Peyer's patch (tissue), 4 donors: ENCODE data around the gene COG5. TPM values are rescaled to one million over a fixed set of nuclear protein-coding genes. Genes with fewer than 3 reads are reported as not detected.

ENCODE experiments used
- DNase-seq, 3 donors: peaks; one replicate each; pipeline ENCODE4 v3.0.0-alpha.2; 2017 to 2019
- H3K27ac ChIP-seq, 4 donors: fragments of 200-600 bp; sonication (generic); one replicate each; pipeline ENCODE4 v1.5.1; 2016 to 2019
- H3K27me3 ChIP-seq, 2 donors: fragments of 200-600 bp; sonication (generic); one replicate each; pipeline ENCODE4 v1.5.1; 2019
- H3K36me3 ChIP-seq, 3 donors: fragments of 200-600 bp; sonication (generic); one replicate each; pipeline ENCODE4 v1.5.1; 2016 to 2019
- H3K4me1 ChIP-seq, 4 donors: fragments of 200-600 bp; sonication (generic); one replicate each; pipeline ENCODE4 v1.5.1; 2016 to 2019
- H3K4me3 ChIP-seq, 4 donors: fragments of 200-600 bp; sonication (generic); 1 replicate in 3 of 4; 2 replicates in 1 of 4; pipeline ENCODE4 v1.5.1; 2016 to 2019; ENCODE audit warnings: mild to moderate bottlenecking in 1 of 4
- H3K9me3 ChIP-seq, 4 donors: fragments of 200-600 bp; sonication (generic); one replicate each; pipeline ENCODE4 v1.5.1; 2016 to 2019; ENCODE audit warnings: mild to moderate bottlenecking in 1 of 4
- POLR2A ChIP-seq, 2 donors: fragments of 450-650 bp; IDR thresholded peaks; one replicate each; pipeline ENCODE4 v1.5.1; 2017; ENCODE audit warnings: antibody characterized with exemption in 2 of 2, mild to moderate bottlenecking in 2 of 2, moderate library complexity in 2 of 2
- total RNA-seq, 4 donors: library from RNA; depleted of rRNA; stranded (reverse); fragments of >200 nt; gene quantifications; one replicate each; pipeline ENCODE4 v1.1.0, GENCODE V29; 2016
- TF ChIP-seq, protein P1 (sequence below), 6 experiments: fragments of 450-650 bp in 4 of 6; fragments of 200-600 bp in 2 of 6; sonication (generic) in 1 of 6; IDR thresholded peaks; one replicate each; pipeline ENCODE4 v1.5.1; 2017 to 2019; ENCODE audit warnings: antibody characterized with exemption in 6 of 6, mild to moderate bottlenecking in 3 of 6, moderate library complexity in 1 of 6

Gene COG5
- total RNA-seq, 4 donors from 2014 or later = 31.1 to 175 (median 68.0) TPM

GRCh38 chr7:107414198-107414597 is 149.5 kb downstream of the COG5 start:
- no peak for DNase-seq
- TF ChIP-seq, protein P1, sequence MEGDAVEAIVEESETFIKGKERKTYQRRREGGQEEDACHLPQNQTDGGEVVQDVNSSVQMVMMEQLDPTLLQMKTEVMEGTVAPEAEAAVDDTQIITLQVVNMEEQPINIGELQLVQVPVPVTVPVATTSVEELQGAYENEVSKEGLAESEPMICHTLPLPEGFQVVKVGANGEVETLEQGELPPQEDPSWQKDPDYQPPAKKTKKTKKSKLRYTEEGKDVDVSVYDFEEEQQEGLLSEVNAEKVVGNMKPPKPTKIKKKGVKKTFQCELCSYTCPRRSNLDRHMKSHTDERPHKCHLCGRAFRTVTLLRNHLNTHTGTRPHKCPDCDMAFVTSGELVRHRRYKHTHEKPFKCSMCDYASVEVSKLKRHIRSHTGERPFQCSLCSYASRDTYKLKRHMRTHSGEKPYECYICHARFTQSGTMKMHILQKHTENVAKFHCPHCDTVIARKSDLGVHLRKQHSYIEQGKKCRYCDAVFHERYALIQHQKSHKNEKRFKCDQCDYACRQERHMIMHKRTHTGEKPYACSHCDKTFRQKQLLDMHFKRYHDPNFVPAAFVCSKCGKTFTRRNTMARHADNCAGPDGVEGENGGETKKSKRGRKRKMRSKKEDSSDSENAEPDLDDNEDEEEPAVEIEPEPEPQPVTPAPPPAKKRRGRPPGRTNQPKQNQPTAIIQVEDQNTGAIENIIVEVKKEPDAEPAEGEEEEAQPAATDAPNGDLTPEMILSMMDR (IDR thresholded peaks at IDR 0.05) = no peak
- no peak for TF ChIP-seq POLR2A (IDR thresholded peaks at IDR 0.05)
- Histone ChIP-seq H3K27ac (no peak overlapping the region), H3K4me3 (no peak overlapping the region), H3K9me3 (no peaks in the 10 kb centered on the region), H3K27me3 (no peaks in the 10 kb centered on the region), H3K36me3 (peaks cover 0 to 10% (median 0%) of the 10 kb centered on the region in 3 donors), H3K4me1 (no peaks in the 10 kb centered on the region)

- H3K9me3 ChIP-seq = no peaks in the 10 kb centered on the region
- H3K4me1 ChIP-seq = no peaks in the 10 kb centered on the region
- H3K4me3 ChIP-seq = no peak overlapping the region
- no peak for DNase-seq
- H3K27me3 ChIP-seq = no peaks in the 10 kb centered on the region
- no peak overlapping the region for H3K27ac ChIP-seq
- H3K36me3 ChIP-seq = peaks cover 0 to 13% (median 0%) of the 10 kb centered on the region in 3 donors
- TF ChIP-seq, protein P1 (IDR thresholded peaks at IDR 0.05) = no peak
- no peak for TF ChIP-seq POLR2A (IDR thresholded peaks at IDR 0.05)
Measured at GRCh38 chr7:107408349-107408748, 155.4 kb downstream of the COG5 start.

DNA sequence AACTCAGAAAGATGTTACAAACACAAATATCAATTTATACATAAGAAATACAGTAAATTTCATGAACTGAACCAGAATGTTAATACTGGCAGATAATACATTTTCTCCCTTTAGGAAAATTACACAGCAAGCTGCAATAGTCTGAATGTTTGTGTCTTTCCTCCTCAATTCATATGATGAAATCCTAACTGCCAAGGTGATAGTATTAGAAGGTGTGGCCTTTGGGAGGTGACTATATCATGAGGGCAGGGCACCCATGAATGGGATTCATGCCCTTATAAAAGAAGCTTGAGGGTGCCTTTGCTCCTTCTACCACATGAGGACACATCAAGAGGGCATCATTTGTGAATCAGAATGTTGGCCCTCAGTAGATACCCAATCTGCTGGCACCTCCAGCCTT is 158.2 kb downstream of the COG5 start:
- Histone ChIP-seq H3K4me3 (no peak overlapping the region), H3K27ac (no peak overlapping the region), H3K9me3 (no peaks in the 10 kb centered on the region), H3K4me1 (no peaks in the 10 kb centered on the region), H3K27me3 (no peaks in the 10 kb centered on the region), H3K36me3 (peaks cover 0 to 11% (median 0%) of the 10 kb centered on the region in 3 donors)
- TF ChIP-seq POLR2A (IDR thresholded peaks at IDR 0.05) = no peak
- TF ChIP-seq, protein P1 (IDR thresholded peaks at IDR 0.05) = no peak
- DNase-seq = no peak

- H3K4me1 ChIP-seq = no peaks in the 10 kb centered on the region
- no peaks in the 10 kb centered on the region for H3K9me3 ChIP-seq
- no peak for DNase-seq
- no peaks in the 10 kb centered on the region for H3K27me3 ChIP-seq
- H3K4me3 ChIP-seq = no peak overlapping the region
- TF ChIP-seq POLR2A (IDR thresholded peaks at IDR 0.05) = no peak
- TF ChIP-seq, protein P1 (IDR thresholded peaks at IDR 0.05) = no peak
- H3K36me3 ChIP-seq = peaks cover 0 to 5% (median 0%) of the 10 kb centered on the region in 3 donors
- no peak overlapping the region for H3K27ac ChIP-seq
Measured at GRCh38 chr7:107404740-107405537, 158.8 kb downstream of the COG5 start.

GRCh38 chr7:107398161-107398560 is 165.6 kb downstream of the COG5 start:
- Histone ChIP-seq H3K27ac (no peak overlapping the region), H3K4me3 (no peak overlapping the region), H3K9me3 (no peaks in the 10 kb centered on the region), H3K27me3 (no peaks in the 10 kb centered on the region), H3K4me1 (no peaks in the 10 kb centered on the region), H3K36me3 (no peaks in the 10 kb centered on the region)
- no peak for DNase-seq
- no peak for TF ChIP-seq POLR2A (IDR thresholded peaks at IDR 0.05)
- TF ChIP-seq, protein P1 (IDR thresholded peaks at IDR 0.05) = no peak
